ENCODE results near the gene DENND2C.

DNA sequence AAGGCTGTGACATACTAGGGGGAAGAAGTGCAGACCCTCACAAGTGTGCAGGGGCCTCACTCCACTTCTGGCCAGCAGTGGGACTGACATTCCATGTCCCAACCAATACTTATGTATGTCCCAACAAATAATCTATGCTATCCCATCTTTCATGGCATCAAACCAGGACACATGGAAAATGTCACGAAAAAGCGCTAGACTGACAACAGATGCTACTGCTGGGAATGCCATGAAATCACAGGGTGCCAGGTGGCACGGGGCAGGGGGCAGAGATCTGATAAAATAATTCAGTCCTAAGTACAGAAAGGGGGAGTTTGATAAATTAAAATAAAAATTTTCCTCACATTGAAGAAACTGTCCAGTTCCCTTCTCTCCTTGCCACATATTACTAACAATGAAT is 60.8 kb downstream of the DENND2C start:
- TF ChIP-seq, protein P1, sequence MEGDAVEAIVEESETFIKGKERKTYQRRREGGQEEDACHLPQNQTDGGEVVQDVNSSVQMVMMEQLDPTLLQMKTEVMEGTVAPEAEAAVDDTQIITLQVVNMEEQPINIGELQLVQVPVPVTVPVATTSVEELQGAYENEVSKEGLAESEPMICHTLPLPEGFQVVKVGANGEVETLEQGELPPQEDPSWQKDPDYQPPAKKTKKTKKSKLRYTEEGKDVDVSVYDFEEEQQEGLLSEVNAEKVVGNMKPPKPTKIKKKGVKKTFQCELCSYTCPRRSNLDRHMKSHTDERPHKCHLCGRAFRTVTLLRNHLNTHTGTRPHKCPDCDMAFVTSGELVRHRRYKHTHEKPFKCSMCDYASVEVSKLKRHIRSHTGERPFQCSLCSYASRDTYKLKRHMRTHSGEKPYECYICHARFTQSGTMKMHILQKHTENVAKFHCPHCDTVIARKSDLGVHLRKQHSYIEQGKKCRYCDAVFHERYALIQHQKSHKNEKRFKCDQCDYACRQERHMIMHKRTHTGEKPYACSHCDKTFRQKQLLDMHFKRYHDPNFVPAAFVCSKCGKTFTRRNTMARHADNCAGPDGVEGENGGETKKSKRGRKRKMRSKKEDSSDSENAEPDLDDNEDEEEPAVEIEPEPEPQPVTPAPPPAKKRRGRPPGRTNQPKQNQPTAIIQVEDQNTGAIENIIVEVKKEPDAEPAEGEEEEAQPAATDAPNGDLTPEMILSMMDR (conservative IDR thresholded peaks at IDR 0.05 in 1 of 2, IDR thresholded peaks at IDR 0.05 in 1 of 2; ENCODE audit: low read depth in 1 of 2, low read length in 2 of 2) = no peak
- TF ChIP-seq EZH2 (IDR thresholded peaks at IDR 0.05; ENCODE audit: low read length, missing control alignments) = no peak
